HG03095 (cell line): ENCODE measurements around the gene MTMR3.
"Not testable (repeated sequence)": the region's sequence is repeated elsewhere in the genome, so short reads cannot be mapped to it uniquely, and the experiment has no call there.

Experiments used
- ATAC-seq: cut with Tn5 transposase; IDR thresholded peaks from one replicate; pipeline ENCODE4 v1.9.1; 2021; ENCODE audit warnings: moderate library complexity; ENCODE audit not compliant: unreplicated experiment

The MTMR3 gene

GRCh38 chr22:30045901-30046715, 163.1 kb downstream of the MTMR3 start:
- no peak for ATAC-seq

- ATAC-seq, result no peak
Observed at GRCh38 chr22:30046716-30047363, 163.9 kb downstream of the MTMR3 start.

- ATAC-seq, result no peak
Observed at GRCh38 chr22:30047364-30047738, 164.4 kb downstream of the MTMR3 start.

- ATAC-seq, result no peak
Observed at GRCh38 chr22:30048681-30049080, 165.7 kb downstream of the MTMR3 start.

- ATAC-seq, result no peak
Observed at GRCh38 chr22:30054067-30054763, 171.2 kb downstream of the MTMR3 start.

- ATAC-seq, result no peak
Observed at GRCh38 chr22:30054764-30055069, 171.7 kb downstream of the MTMR3 start.

- no peak for ATAC-seq
Observed at GRCh38 chr22:30056015-30056414, 173.0 kb downstream of the MTMR3 start.

- ATAC-seq, result no peak
Observed at GRCh38 chr22:30057375-30057774, 174.4 kb downstream of the MTMR3 start.

- not testable (repeated sequence) for ATAC-seq
Observed at GRCh38 chr22:30059346-30060020, 176.5 kb downstream of the MTMR3 start.

- ATAC-seq, result not testable (repeated sequence)
Observed at GRCh38 chr22:30061094-30061493, 178.1 kb downstream of the MTMR3 start.

GRCh38 chr22:30062259-30062658, 179.3 kb downstream of the MTMR3 start:
- no peak for ATAC-seq

GRCh38 chr22:30062950-30063349, 180.0 kb downstream of the MTMR3 start:
- ATAC-seq, result no peak

- no peak for ATAC-seq
Observed at GRCh38 chr22:30064172-30064571, 181.2 kb downstream of the MTMR3 start.

- no peak for ATAC-seq
Observed at GRCh38 chr22:30073743-30074142, 190.8 kb downstream of the MTMR3 start.

GRCh38 chr22:30074147-30074546, 191.2 kb downstream of the MTMR3 start:
- no peak for ATAC-seq

GRCh38 chr22:30074994-30075393, 192.0 kb downstream of the MTMR3 start:
- no peak for ATAC-seq

- no peak for ATAC-seq
Observed at GRCh38 chr22:30077279-30077880, 194.4 kb downstream of the MTMR3 start.

- no peak for ATAC-seq
Observed at GRCh38 chr22:30078320-30079311, 195.6 kb downstream of the MTMR3 start.

GRCh38 chr22:30079952-30080533, 197.1 kb downstream of the MTMR3 start, which contains the start of gene HORMAD2:
Gene HORMAD2, plus strand, starts transcription at chr22:30080464. Its CDS starts 13,489 bp downstream, at chr22:30093953.
- ATAC-seq, result no peak
